Liver (tissue), 3 donors: ENCODE data around the gene FREM2.

Source experiments
- CTCF ChIP-seq: fragments of 150-350 bp; IDR thresholded peaks from 2 replicates; pipeline ENCODE4 v1.5.1; 2017; ENCODE audit warnings: improper control_type of control experiment, low read depth, low read length; ENCODE audit not compliant: missing input control
- FOXA1 ChIP-seq: IDR thresholded peaks from 2 replicates; pipeline ENCODE4 v1.6.1; 2016; ENCODE audit warnings: antibody characterized with exemption
- RAD21 ChIP-seq, 2 donors: IDR thresholded peaks; 2 replicates each; pipeline ENCODE4 v1.6.1; 2016; ENCODE audit warnings: antibody characterized with exemption in 2 of 2, mild to moderate bottlenecking in 2 of 2
- REST ChIP-seq: IDR thresholded peaks from 2 replicates; pipeline ENCODE4 v1.6.1; 2016; ENCODE audit warnings: antibody characterized with exemption, mild to moderate bottlenecking
- SP1 ChIP-seq: IDR thresholded peaks from 2 replicates; pipeline ENCODE4 v1.6.1; 2018; ENCODE audit warnings: antibody characterized with exemption, mild to moderate bottlenecking
- YY1 ChIP-seq: IDR thresholded peaks from 2 replicates; pipeline ENCODE4 v1.6.1; 2016; ENCODE audit warnings: antibody characterized with exemption, mild to moderate bottlenecking
- ZBTB33 ChIP-seq: IDR thresholded peaks from 2 replicates; pipeline ENCODE4 v1.6.1; 2016; ENCODE audit warnings: antibody characterized with exemption
- donor health status: healthy.
- donor health status: healthy.

DNA sequence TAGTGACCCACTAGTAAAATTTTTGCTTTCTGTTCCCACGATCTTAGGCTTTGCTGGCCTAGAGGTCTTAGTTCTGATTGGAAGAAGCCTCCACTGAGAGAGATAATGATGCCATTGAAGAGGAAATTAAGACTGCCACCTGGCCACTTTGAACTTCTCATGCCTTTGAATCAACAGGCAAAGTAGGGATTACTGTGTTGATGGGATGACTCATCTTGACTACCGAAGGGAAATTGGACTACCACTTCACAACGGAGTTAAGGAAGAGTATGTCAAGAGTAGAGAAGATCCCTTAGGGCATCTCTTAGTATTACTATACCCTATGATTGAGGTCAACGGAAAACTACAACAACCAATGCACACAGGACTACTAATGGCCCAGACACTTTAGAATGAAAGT, 12.7 kb upstream of the FREM2 start:
- TF ChIP-seq CTCF (no peak), ZBTB33 (no peak), REST (no peak), RAD21 (IDR thresholded peaks at IDR 0.05) (no peak), SP1 (no peak), FOXA1 (no peak), YY1 (no peak)
